Stimulated activated CD4-positive, alpha-beta T cell treated with anti-CD3 and anti-CD28 coated beads, Interleukin-1b, Interleukin-23, amount 100 ng/mL, for 24 hours (primary cell): Measurements from ENCODE around the gene TTC22.
A peak's percentile ranks its signal among the peaks of the same experiment; 100 is the strongest.
"Not testable (repeated sequence)": the region's sequence is repeated elsewhere in the genome, so short reads cannot be mapped to it uniquely, and the experiment has no call there.

Experiments used
- DNase-seq, 4 experiments: peaks; one replicate each; pipeline ENCODE4 v3.0.0-alpha.2; 2020; ENCODE audit warnings: low read depth in 4 of 4, low spot score in 1 of 4

Gene TTC22

GRCh38 chr1:54786778-54787177 lies 14.3 kb downstream of the TTC22 start:
- no peak for DNase-seq

- DNase-seq: no peak
Measured at GRCh38 chr1:54784066-54784465, 17.1 kb downstream of the TTC22 start.

- DNase-seq: no peak
Measured at GRCh38 chr1:54782588-54782987, 18.5 kb downstream of the TTC22 start.

GRCh38 chr1:54782156-54782555 lies 19.0 kb downstream of the TTC22 start:
- no peak for DNase-seq

- no peak for DNase-seq
Measured at GRCh38 chr1:54781023-54781723, 19.9 kb downstream of the TTC22 start.

- no peak for DNase-seq
Measured at GRCh38 chr1:54777431-54777830, 23.7 kb downstream of the TTC22 start.

GRCh38 chr1:54777011-54777410 lies 24.1 kb downstream of the TTC22 start:
- DNase-seq: no peak

- DNase-seq: not testable (repeated sequence)
Measured at GRCh38 chr1:54775828-54776721, 25.0 kb downstream of the TTC22 start.

GRCh38 chr1:54774820-54775498 lies 26.2 kb downstream of the TTC22 start:
- DNase-seq: no peak

GRCh38 chr1:54772951-54773350 lies 28.2 kb downstream of the TTC22 start:
- DNase-seq: no peak

GRCh38 chr1:54768093-54768492 lies 33.0 kb downstream of the TTC22 start:
- no peak for DNase-seq

- DNase-seq: no peak
Measured at GRCh38 chr1:54767526-54767925, 33.6 kb downstream of the TTC22 start.

GRCh38 chr1:54766726-54767125 lies 34.4 kb downstream of the TTC22 start:
- no peak for DNase-seq

- DNase-seq: no peak
Measured at GRCh38 chr1:54764922-54765561, 36.1 kb downstream of the TTC22 start.

- DNase-seq: peak; percentile 91 to 96 (median 93)
Measured at GRCh38 chr1:54764133-54764921, 36.8 kb downstream of the TTC22 start, which contains the start of gene PARS2. PARS2 (minus strand) TSS chr1:54764523; CDS start chr1:54759161, 5,362 bp downstream.

- DNase-seq: peak in 1 of 4 experiments; percentile 7
Measured at GRCh38 chr1:54763816-54764132, 37.3 kb downstream of the TTC22 start.

- no peak for DNase-seq
Measured at GRCh38 chr1:54758678-54759348, 42.3 kb downstream of the TTC22 start.

GRCh38 chr1:54757833-54758232 lies 43.3 kb downstream of the TTC22 start:
- no peak for DNase-seq

GRCh38 chr1:54754486-54755285 lies 46.4 kb downstream of the TTC22 start:
- no peak for DNase-seq
